GM23248 (cell line): ENCODE data around the gene ADAMTS5. TPM values are rescaled to one million over a fixed set of nuclear protein-coding genes. Genes with fewer than 3 reads are reported as not detected.
A peak's percentile ranks its signal among the peaks of the same experiment; 100 is the strongest.

Source experiments
- DNase-seq: peaks from one replicate; pipeline ENCODE4 v3.0.0-alpha.2; 2015
- H2AFZ ChIP-seq: fragments of 200-600 bp; sonication (generic); 2 replicates; pipeline ENCODE4 v1.6.1; 2016; ENCODE audit warnings: antibody characterized with exemption
- H3F3A ChIP-seq: fragments of 200-600 bp; sonication (generic); 2 replicates; pipeline ENCODE4 v1.6.1; 2016; ENCODE audit warnings: mild to moderate bottlenecking, antibody characterized with exemption, mixed run types; ENCODE audit not compliant: insufficient read depth
- H3K27ac ChIP-seq: fragments of 200-600 bp; sonication (generic); 2 replicates; pipeline ENCODE4 v1.5.1; 2016; ENCODE audit warnings: mild to moderate bottlenecking
- H3K27me3 ChIP-seq: fragments of 200-600 bp; sonication (generic); replicated peaks from 2 replicates; pipeline ENCODE4 v1.6.1; 2016; ENCODE audit warnings: mild to moderate bottlenecking; ENCODE audit not compliant: insufficient read depth
- H3K36me3 ChIP-seq: fragments of 200-600 bp; sonication (generic); 2 replicates; pipeline ENCODE4 v1.6.1; 2016; ENCODE audit warnings: low read depth, mild to moderate bottlenecking
- H3K4me1 ChIP-seq: fragments of 200-600 bp; sonication (generic); 2 replicates; pipeline ENCODE4 v1.6.1; 2016; ENCODE audit warnings: mild to moderate bottlenecking; ENCODE audit not compliant: insufficient read depth
- H3K4me2 ChIP-seq: fragments of 200-600 bp; sonication (generic); one replicate; pipeline ENCODE4 v1.6.1; 2016; ENCODE audit warnings: mild to moderate bottlenecking; ENCODE audit not compliant: unreplicated experiment
- H3K4me3 ChIP-seq: fragments of 200-600 bp; sonication (generic); 2 replicates; pipeline ENCODE4 v1.5.1; 2016; ENCODE audit warnings: mild to moderate bottlenecking
- H3K79me2 ChIP-seq: fragments of 200-600 bp; sonication (generic); 2 replicates; pipeline ENCODE4 v1.6.1; 2016; ENCODE audit warnings: mild to moderate bottlenecking; ENCODE audit not compliant: insufficient read depth
- H3K9ac ChIP-seq: fragments of 200-600 bp; sonication (generic); 2 replicates; pipeline ENCODE4 v1.6.1; 2016; ENCODE audit warnings: mild to moderate bottlenecking
- H3K9me2 ChIP-seq: fragments of 200-600 bp; sonication (generic); 2 replicates; pipeline ENCODE4 v1.6.1; 2016; ENCODE audit warnings: mixed run types, mild to moderate bottlenecking, moderate library complexity; ENCODE audit not compliant: insufficient read depth
- H3K9me3 ChIP-seq: fragments of 200-600 bp; sonication (generic); one replicate; pipeline ENCODE4 v1.6.1; 2017; ENCODE audit warnings: low read depth
- H4K20me1 ChIP-seq: fragments of 200-600 bp; sonication (generic); 2 replicates; pipeline ENCODE4 v1.6.0; 2016; ENCODE audit not compliant: insufficient read depth
- EZH2 ChIP-seq: fragments of 200-600 bp; sonication (generic); IDR thresholded peaks from 2 replicates; pipeline ENCODE4 v1.6.1; 2018; ENCODE audit warnings: antibody characterized with exemption, mild to moderate bottlenecking; ENCODE audit not compliant: insufficient read depth, poor library complexity, severe bottlenecking
- EZH2phosphoT487 ChIP-seq: fragments of 200-600 bp; sonication (generic); IDR thresholded peaks from 2 replicates; pipeline ENCODE4 v1.6.1; 2018; ENCODE audit warnings: antibody characterized with exemption, moderate library complexity, mild to moderate bottlenecking, low read depth; ENCODE audit not compliant: insufficient read depth
- WGBS, 2 experiments: methylation state at CpG; one replicate each; pipeline ENCODE4 v1.1.6; 2015 to 2017; ENCODE audit warnings: low lambda C conversion rate in 2 of 2, low coverage in 1 of 2; ENCODE audit errors: missing lambda C conversion rate in 2 of 2; 5-methylcytosine and 5-hydroxymethylcytosine counted together
- in situ Hi-C: fragments of 300-500 bp; cut with MboI; formaldehyde crosslinking; loops from 2 replicates; pipeline ENCODE4 v1.15.0; 2020
- polyA plus RNA-seq: library from polyadenylated mRNA; unstranded; fragments of >200 nt; fragmentation: Nextera tagmentation; extraction: Ambion mirVana; gene quantifications from 2 replicates; pipeline ENCODE4 v1.2.1, GENCODE V29; 2016
- total RNA-seq: library from RNA; depleted of rRNA; stranded (reverse); fragments of >200 nt; shearing (Covaris generic); gene quantifications from 2 replicates; pipeline ENCODE4 v1.2.3, GENCODE V29; 2014

The ADAMTS5 gene
- total and polyA plus RNA-seq, 2 experiments from 2014 or later: 6.5 to 9.6 TPM

DNA sequence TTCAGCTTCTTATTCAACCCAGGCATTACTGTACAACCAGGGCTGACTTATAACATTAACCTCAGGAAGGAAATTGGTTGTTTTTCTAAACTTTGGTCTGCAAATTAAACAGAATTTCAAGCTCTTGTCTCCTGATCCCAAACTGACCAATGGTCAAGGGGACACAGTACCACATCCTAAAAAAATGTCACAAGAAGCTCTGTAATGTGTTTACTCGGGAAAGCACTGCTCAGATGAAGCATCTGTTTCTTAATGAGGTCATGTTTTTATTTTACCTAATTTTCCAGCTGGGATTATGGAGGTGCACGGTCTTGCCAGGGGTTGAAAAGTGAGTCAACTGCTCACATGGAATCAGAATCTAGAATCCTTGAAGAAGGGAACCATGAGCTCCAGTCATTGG, 18.7 kb downstream of the ADAMTS5 start:
- TF ChIP-seq EZH2phosphoT487 (no peak), EZH2 (no peak)
- Histone ChIP-seq H3F3A (peaks cover 19% of the 10 kb centered on the region; the same call in 1 of the 2 replicates), H2AFZ (no peak overlapping the region), H3K79me2 (no peaks in the 10 kb centered on the region), H4K20me1 (no peaks in the 10 kb centered on the region), H3K27ac (no peak overlapping the region), H3K27me3 (no peaks in the 10 kb centered on the region), H3K4me3 (no peak overlapping the region), H3K4me2 (no peak overlapping the region), H3K36me3 (0 out of 2 replicates have a peak, but pooled peaks cover 8% of the 10 kb centered on the region), H3K9me3 (no peaks in the 10 kb centered on the region), H3K4me1 (peaks cover 13% of the 10 kb centered on the region), H3K9ac (no peak overlapping the region), H3K9me2 (no peaks in the 10 kb centered on the region)
- DNase-seq: no peak
- WGBS, 2 experiments: 21 to 23% methylated on average over 2 of the region's 2 CpGs
- in situ Hi-C loops: no loop called here

DNA sequence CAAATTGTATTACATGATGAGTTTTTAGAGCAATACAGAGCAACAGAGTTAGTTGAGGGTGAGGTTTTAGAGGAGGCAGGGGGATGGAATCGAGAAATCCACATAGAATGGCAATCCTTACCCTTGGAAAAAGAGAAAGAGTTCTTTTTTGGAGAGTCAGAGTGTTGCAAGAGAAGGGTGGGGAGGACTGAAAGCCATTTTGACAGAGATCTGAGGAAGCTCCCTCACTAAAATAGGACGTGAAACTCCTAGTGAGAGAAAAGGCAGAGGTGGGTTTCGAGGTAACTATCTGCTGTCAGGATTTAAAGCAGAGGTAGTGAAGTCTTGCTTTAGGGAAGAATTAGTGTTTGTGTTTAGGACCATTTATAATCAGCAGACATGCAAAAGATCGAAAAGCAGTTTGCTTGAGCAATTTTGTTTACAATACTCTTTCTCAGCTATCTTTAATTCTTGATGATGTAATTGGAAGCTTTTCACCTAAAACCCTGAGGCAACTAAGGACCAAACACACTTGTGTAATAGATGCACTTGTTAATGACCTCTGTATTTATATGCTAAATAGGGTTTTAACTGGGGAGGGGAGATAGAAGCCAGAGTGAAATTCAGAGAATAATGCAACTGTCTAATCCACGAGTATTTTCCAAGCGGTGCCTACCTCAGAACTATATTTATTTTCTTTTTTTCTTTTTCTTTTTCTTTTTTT, 20.0 kb downstream of the ADAMTS5 start:
- H3K4me3 ChIP-seq: no peak overlapping the region
- 79 to 85% methylated on average over 6 of the region's 6 CpGs for whole genome bisulfite sequencing, 2 experiments
- in situ Hi-C loops: no loop called here
- H3F3A ChIP-seq: peaks cover 26% of the 10 kb centered on the region; the same call in 1 of the 2 replicates
- no peaks in the 10 kb centered on the region for H4K20me1 ChIP-seq
- H3K4me1 ChIP-seq: peaks cover 21% of the 10 kb centered on the region
- no peaks in the 10 kb centered on the region for H3K27me3 ChIP-seq
- no peak overlapping the region for H3K27ac ChIP-seq
- TF ChIP-seq EZH2 (no peak), EZH2phosphoT487 (no peak)
- H3K79me2 ChIP-seq: no peaks in the 10 kb centered on the region
- no peak overlapping the region for H3K9ac ChIP-seq
- DNase-seq: peak; percentile 8
- H2AFZ ChIP-seq: 0 out of 2 replicates have a peak overlapping the region, but pooled peaks have one; percentile 73
- no peak overlapping the region for H3K4me2 ChIP-seq
- no peaks in the 10 kb centered on the region for H3K36me3 ChIP-seq
- H3K9me3 ChIP-seq: no peaks in the 10 kb centered on the region
- no peaks in the 10 kb centered on the region for H3K9me2 ChIP-seq

DNA sequence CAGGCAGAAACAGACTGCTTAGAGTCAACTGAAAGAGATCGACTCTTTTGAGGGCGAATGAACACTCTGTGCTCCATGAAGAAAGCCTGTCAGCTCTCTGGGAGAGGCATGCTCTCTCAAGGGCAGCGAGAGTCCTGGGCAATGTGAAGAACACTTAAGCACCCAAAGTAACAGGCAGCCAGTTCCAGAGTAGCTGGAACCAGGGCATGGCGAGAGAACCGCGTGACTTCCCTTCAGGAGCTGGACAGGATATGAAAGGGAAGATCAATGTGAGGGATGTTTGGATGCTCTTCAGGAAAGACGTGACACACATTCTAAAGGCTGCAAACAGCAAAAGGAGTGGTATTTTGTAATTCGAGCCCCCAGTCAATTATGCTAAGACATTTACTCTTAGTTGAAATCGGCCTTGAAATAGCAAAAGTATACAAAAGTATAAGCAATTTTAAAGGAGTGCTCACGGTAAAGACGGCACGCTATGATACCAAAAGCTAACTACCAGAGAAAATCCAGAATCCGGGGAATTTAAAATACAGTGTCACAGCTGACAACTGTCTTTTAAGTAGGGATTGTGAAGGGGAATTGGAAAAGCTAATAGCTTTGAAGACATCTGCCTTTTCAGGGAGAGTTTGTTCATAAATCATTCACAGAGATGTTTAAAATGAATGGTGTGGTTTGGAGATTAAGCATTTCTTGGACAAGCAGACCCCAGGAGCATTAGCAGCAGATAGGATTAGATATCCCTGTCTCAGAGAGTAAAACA, 20.8 kb downstream of the ADAMTS5 start:
- H3K4me2 ChIP-seq: peak overlapping the region; percentile 52
- 0 out of 2 replicates have a peak overlapping the region, but pooled peaks have one; percentile 22 for H3K4me3 ChIP-seq
- peak overlapping the region; percentile 73 for H2AFZ ChIP-seq
- in situ Hi-C loops: no loop called here
- peaks cover 29% of the 10 kb centered on the region for H3K4me1 ChIP-seq
- H3K36me3 ChIP-seq: no peaks in the 10 kb centered on the region
- no peaks in the 10 kb centered on the region for H3K27me3 ChIP-seq
- H3K79me2 ChIP-seq: no peaks in the 10 kb centered on the region
- peak; percentile 43 for DNase-seq
- no peaks in the 10 kb centered on the region for H3K9me2 ChIP-seq
- 32 to 37% methylated on average over 13 of the region's 13 CpGs for WGBS, 2 experiments
- H3F3A ChIP-seq: peaks cover 29% of the 10 kb centered on the region; the same call in 1 of the 2 replicates
- H3K27ac ChIP-seq: no peak overlapping the region
- no peak overlapping the region for H3K9ac ChIP-seq
- H3K9me3 ChIP-seq: no peaks in the 10 kb centered on the region
- TF ChIP-seq EZH2phosphoT487 (no peak), EZH2 (no peak)
- no peaks in the 10 kb centered on the region for H4K20me1 ChIP-seq

DNA sequence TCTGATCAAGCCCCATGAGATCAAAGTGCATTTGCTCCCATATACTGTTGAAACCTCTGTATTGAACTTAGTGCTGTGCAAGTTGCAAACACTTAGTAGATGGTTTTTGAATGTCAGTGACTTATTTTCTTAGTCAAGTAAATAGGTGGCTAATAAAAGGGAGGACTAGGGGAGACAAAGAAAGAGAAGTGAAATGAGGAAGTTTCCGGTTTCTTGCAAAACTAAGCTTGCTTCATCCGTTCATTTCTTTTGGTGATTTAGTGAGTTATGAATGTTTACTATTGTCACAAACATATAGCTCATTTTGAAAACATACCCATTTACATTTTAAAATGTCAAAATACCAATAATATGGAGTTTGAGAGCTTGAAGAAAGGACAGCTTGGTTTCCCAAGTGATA, 23.0 kb downstream of the ADAMTS5 start:
- Histone ChIP-seq H3K27me3 (no peaks in the 10 kb centered on the region), H3K9me3 (no peaks in the 10 kb centered on the region), H3K4me2 (no peak overlapping the region), H3K4me1 (peaks cover 50% of the 10 kb centered on the region), H3K79me2 (no peaks in the 10 kb centered on the region), H3K9ac (no peak overlapping the region), H3K4me3 (no peak overlapping the region), H2AFZ (no peak overlapping the region), H3K27ac (no peak overlapping the region), H3F3A (peaks cover 50% of the 10 kb centered on the region), H3K9me2 (no peaks in the 10 kb centered on the region), H3K36me3 (no peaks in the 10 kb centered on the region), H4K20me1 (no peaks in the 10 kb centered on the region)
- 77 to 83% methylated on average over 2 of the region's 2 CpGs for WGBS, 2 experiments
- TF ChIP-seq EZH2 (no peak), EZH2phosphoT487 (no peak)
- in situ Hi-C loops: no loop called here
- DNase-seq: no peak
